IPS-15b (cell line): ENCODE measurements around the gene SPAG4.

Source experiments
- H3K27me3 ChIP-seq: one replicate; pipeline ENCODE4 v1.6.1; 2013; ENCODE audit warnings: low read length; ENCODE audit not compliant: control insufficient read depth, insufficient read depth
- H3K36me3 ChIP-seq: one replicate; pipeline ENCODE4 v1.6.1; 2013; ENCODE audit warnings: low read length; ENCODE audit not compliant: control insufficient read depth, insufficient read depth
- H3K4me1 ChIP-seq: one replicate; pipeline ENCODE4 v1.6.1; 2013; ENCODE audit warnings: mild to moderate bottlenecking, low read length; ENCODE audit not compliant: control insufficient read depth, insufficient read depth
- H3K4me3 ChIP-seq: one replicate; pipeline ENCODE4 v1.5.1; 2013; ENCODE audit warnings: low read depth, low read length
- H3K9ac ChIP-seq: one replicate; pipeline ENCODE4 v1.6.1; 2013; ENCODE audit warnings: low read depth, mild to moderate bottlenecking, low read length
- H3K9me3 ChIP-seq: one replicate; pipeline ENCODE4 v1.6.1; 2013; ENCODE audit warnings: mild to moderate bottlenecking, low read length; ENCODE audit not compliant: control insufficient read depth, insufficient read depth

The SPAG4 gene

DNA sequence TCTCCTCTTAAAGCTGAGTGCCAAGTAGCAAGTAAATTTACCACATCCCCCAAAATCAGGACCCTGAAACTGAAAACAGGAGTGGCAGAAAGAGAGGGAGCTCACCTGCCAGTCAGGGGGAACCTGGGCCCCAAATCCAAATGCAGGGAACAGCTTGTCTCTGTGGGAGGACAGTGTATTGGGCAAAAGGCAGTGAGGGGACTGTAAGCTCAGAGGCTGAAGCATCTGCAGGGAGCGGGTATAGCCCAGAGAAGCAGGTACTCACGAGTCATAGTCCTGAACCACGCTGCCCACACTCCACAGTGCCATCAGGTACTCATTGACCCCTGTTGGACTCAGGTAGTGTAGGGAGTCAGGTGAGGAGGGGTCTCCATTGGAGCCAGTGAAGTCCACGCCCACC is 15.0 kb downstream of the SPAG4 start:
- Histone ChIP-seq H3K36me3 (peaks cover 45% of the 10 kb centered on the region), H3K4me1 (no peaks in the 10 kb centered on the region), H3K27me3 (no peaks in the 10 kb centered on the region), H3K4me3 (no peak overlapping the region), H3K9me3 (no peaks in the 10 kb centered on the region), H3K9ac (no peak overlapping the region)

DNA sequence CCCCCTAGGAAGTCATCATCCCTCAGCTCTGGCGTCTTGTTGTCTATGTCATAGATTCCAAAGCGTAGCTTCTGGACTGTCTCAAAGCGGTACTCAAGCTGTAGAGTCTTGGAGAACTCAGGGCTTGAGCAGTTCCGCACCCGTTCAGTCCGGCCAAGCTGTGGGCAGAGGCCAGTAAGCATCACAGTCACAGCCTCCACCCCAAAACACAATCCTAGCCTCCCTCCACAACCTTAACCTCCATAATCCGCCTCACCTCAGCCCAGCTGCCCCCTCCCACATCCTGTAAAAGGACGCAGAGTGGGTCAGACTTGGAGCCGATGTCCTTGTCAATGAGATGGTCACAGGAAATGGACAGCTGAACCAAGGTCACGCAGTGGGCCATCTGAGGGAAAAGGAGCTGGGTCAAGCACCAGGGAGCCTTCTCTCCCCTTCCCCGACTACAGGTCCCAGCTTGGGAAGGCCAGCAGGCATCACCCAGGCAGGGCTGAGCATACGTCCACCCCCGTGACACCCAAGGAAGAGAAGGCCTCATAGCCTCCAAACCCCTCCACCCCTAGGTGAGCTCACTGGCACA is 17.0 kb downstream of the SPAG4 start:
- Histone ChIP-seq H3K36me3 (peaks cover 28% of the 10 kb centered on the region), H3K9me3 (no peaks in the 10 kb centered on the region), H3K4me1 (no peaks in the 10 kb centered on the region), H3K27me3 (no peaks in the 10 kb centered on the region), H3K9ac (no peak overlapping the region), H3K4me3 (no peak overlapping the region)

DNA sequence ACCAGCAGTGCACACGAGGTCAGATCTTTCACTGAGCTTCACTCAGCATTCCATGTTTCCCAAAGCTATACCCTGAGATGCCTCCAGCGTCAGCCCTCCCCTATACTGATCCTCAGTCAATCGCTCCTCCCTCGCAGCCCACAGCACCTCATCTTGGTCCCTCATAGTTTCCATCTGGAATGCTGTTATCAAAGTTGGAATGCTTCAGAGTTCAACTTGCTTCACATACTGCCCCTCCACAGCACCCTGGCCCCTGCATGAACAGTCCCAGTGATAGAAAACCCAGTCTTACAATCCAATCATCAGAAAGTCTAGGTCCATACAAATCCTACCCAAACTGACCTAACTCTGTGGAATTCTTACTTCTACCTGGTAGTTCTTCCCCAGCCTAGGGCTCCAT is 20.0 kb downstream of the SPAG4 start:
- Histone ChIP-seq H3K27me3 (no peaks in the 10 kb centered on the region), H3K9ac (no peak overlapping the region), H3K9me3 (no peaks in the 10 kb centered on the region), H3K4me1 (peaks cover 10% of the 10 kb centered on the region), H3K4me3 (no peak overlapping the region), H3K36me3 (peaks cover 17% of the 10 kb centered on the region)

GRCh38 chr20:35636095-35636494 is 20.5 kb downstream of the SPAG4 start:
- Histone ChIP-seq H3K4me1 (peaks cover 10% of the 10 kb centered on the region), H3K4me3 (no peak overlapping the region), H3K9me3 (no peaks in the 10 kb centered on the region), H3K9ac (no peak overlapping the region), H3K36me3 (peaks cover 12% of the 10 kb centered on the region), H3K27me3 (no peaks in the 10 kb centered on the region)

GRCh38 chr20:35637276-35637675 is 21.6 kb downstream of the SPAG4 start:
- no peak overlapping the region for H3K4me3 ChIP-seq
- H3K36me3 ChIP-seq, result peaks cover 2% of the 10 kb centered on the region
- peaks cover 10% of the 10 kb centered on the region for H3K4me1 ChIP-seq
- H3K27me3 ChIP-seq, result no peaks in the 10 kb centered on the region
- no peak overlapping the region for H3K9ac ChIP-seq
- no peaks in the 10 kb centered on the region for H3K9me3 ChIP-seq

DNA sequence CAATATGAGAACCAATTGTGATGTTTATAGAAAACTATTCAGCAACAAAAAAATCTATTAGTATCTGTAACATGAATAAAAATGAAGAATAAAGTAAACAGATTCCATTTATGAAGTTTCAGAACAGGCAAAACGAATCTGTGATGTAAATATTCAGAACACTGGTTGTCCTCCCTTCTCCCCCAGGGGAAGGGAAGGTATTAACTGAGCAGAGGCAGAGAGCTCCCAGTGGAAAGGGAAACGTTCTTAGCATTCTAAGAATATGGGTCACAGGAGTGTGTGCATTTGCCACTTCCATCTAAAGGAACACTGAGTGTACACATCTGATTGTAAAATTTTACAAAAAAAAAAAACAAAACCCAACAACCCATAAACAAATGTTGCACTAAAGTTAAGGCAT is 23.1 kb downstream of the SPAG4 start:
- Histone ChIP-seq H3K27me3 (no peaks in the 10 kb centered on the region), H3K4me1 (peaks cover 10% of the 10 kb centered on the region), H3K36me3 (no peaks in the 10 kb centered on the region), H3K9ac (no peak overlapping the region), H3K9me3 (no peaks in the 10 kb centered on the region), H3K4me3 (no peak overlapping the region)

DNA sequence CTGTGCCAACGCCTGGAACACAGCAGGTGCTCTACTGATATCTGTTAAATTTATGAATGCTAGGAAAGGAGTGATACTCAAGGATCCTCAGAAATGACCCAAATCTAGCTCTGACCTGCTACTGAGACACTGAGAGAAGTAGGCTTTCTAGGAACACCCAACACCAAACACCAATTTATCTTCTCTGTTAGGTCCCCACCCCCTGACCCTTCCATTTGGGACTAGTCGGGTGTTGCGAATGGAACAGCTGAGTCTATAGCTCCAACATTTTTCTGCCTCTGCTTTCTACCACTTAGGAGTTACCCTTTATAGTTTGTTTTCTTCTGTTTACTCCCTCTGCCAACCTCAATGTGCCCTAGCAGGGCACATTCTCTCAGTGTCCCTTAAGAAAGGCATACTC is 25.1 kb downstream of the SPAG4 start:
- H3K36me3 ChIP-seq, result no peaks in the 10 kb centered on the region
- H3K4me3 ChIP-seq, result no peak overlapping the region
- no peak overlapping the region for H3K9ac ChIP-seq
- H3K4me1 ChIP-seq, result peaks cover 10% of the 10 kb centered on the region
- H3K9me3 ChIP-seq, result no peaks in the 10 kb centered on the region
- no peaks in the 10 kb centered on the region for H3K27me3 ChIP-seq

DNA sequence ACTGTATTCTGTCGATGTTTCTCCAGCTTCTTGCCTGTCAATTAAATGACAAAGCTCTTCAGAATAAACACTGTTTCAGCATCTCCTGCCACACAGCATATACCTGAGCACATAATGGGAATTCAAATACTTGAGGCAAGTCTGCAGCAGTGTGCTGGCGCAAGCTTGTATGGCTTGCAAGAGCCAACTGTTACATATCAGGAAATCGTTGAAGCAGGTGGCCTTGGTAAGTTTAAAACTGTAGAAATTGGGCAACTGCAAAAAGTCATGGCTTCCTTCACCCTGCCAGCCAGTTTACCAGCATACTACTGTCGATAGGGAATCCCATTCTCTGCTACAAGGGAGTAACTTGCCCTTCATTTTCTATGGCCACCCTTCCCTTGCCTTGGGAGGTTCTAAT is 26.1 kb downstream of the SPAG4 start:
- no peaks in the 10 kb centered on the region for H3K9me3 ChIP-seq
- H3K4me3 ChIP-seq, result no peak overlapping the region
- no peak overlapping the region for H3K9ac ChIP-seq
- no peaks in the 10 kb centered on the region for H3K27me3 ChIP-seq
- no peaks in the 10 kb centered on the region for H3K36me3 ChIP-seq
- H3K4me1 ChIP-seq, result peaks cover 10% of the 10 kb centered on the region

DNA sequence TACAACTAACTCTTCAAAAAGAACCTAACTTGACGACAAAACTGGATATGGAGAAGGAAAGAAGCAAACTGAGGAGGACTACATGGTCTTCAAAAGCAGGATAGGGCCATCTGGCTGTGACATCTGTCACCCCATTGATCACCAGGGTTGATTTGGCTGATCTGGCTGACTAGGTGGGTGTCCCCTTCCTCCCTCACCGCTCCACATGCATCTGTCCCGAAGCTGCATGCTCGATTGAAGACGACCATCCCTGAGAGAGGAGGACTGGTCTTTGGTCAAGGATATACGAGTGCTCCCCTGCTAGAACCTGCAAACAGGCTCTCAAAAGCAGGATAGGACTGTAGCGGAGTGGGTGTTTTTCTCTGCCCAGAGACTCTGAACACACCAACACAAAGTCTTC is 27.4 kb downstream of the SPAG4 start:
- Histone ChIP-seq H3K4me3 (no peak overlapping the region), H3K27me3 (no peaks in the 10 kb centered on the region), H3K9me3 (no peaks in the 10 kb centered on the region), H3K4me1 (peaks cover 10% of the 10 kb centered on the region), H3K36me3 (no peaks in the 10 kb centered on the region), H3K9ac (no peak overlapping the region)

GRCh38 chr20:35644806-35645205 is 29.2 kb downstream of the SPAG4 start:
- Histone ChIP-seq H3K27me3 (no peaks in the 10 kb centered on the region), H3K4me1 (peaks cover 8% of the 10 kb centered on the region), H3K4me3 (no peak overlapping the region), H3K9me3 (no peaks in the 10 kb centered on the region), H3K36me3 (no peaks in the 10 kb centered on the region), H3K9ac (no peak overlapping the region)

- no peaks in the 10 kb centered on the region for H3K4me1 ChIP-seq
- no peaks in the 10 kb centered on the region for H3K36me3 ChIP-seq
- no peaks in the 10 kb centered on the region for H3K27me3 ChIP-seq
- H3K4me3 ChIP-seq, result no peak overlapping the region
- no peaks in the 10 kb centered on the region for H3K9me3 ChIP-seq
- H3K9ac ChIP-seq, result no peak overlapping the region
These were observed 33.2 kb downstream of the SPAG4 start for GRCh38 chr20:35648836-35649235.

GRCh38 chr20:35650632-35651031 is 35.0 kb downstream of the SPAG4 start:
- H3K4me1 ChIP-seq, result no peaks in the 10 kb centered on the region
- H3K4me3 ChIP-seq, result no peak overlapping the region
- H3K27me3 ChIP-seq, result no peaks in the 10 kb centered on the region
- H3K9ac ChIP-seq, result no peak overlapping the region
- H3K9me3 ChIP-seq, result no peaks in the 10 kb centered on the region
- H3K36me3 ChIP-seq, result peaks cover 13% of the 10 kb centered on the region
